Peyer's patch (tissue), 4 donors: ENCODE data around the gene EDIL3.
"Not testable (repeated sequence)": the region's sequence is repeated elsewhere in the genome, so short reads cannot be mapped to it uniquely, and the experiment has no call there.

Experiments
- POLR2A ChIP-seq, 2 donors: fragments of 450-650 bp; IDR thresholded peaks; one replicate each; pipeline ENCODE4 v1.5.1; 2017; ENCODE audit warnings: antibody characterized with exemption in 2 of 2, mild to moderate bottlenecking in 2 of 2, moderate library complexity in 2 of 2
- TF ChIP-seq, protein P1 (sequence below), 6 experiments: fragments of 450-650 bp in 4 of 6; fragments of 200-600 bp in 2 of 6; sonication (generic) in 1 of 6; IDR thresholded peaks; one replicate each; pipeline ENCODE4 v1.5.1; 2017 to 2019; ENCODE audit warnings: antibody characterized with exemption in 6 of 6, mild to moderate bottlenecking in 3 of 6, moderate library complexity in 1 of 6

DNA sequence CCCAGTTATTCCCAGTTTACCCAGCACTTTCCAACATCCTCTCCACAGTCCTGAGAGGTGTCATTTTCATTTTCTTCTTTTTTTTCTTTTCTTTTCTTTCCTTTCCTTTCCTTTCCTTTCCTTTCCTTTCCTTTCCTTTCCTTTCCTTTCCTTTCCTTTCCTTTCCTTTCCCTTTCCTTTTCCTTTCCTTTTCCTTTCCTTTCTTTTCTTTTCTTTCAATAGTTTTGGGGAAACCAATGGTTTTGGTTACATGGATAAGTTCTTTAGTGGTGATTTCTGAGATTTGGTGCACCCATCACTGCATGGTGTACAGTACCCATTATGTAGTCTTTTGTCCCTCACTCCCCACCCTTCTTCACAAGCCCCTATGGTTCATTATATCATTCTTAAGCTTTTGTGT lies 224.0 kb downstream of the EDIL3 start:
- TF ChIP-seq, protein P1, sequence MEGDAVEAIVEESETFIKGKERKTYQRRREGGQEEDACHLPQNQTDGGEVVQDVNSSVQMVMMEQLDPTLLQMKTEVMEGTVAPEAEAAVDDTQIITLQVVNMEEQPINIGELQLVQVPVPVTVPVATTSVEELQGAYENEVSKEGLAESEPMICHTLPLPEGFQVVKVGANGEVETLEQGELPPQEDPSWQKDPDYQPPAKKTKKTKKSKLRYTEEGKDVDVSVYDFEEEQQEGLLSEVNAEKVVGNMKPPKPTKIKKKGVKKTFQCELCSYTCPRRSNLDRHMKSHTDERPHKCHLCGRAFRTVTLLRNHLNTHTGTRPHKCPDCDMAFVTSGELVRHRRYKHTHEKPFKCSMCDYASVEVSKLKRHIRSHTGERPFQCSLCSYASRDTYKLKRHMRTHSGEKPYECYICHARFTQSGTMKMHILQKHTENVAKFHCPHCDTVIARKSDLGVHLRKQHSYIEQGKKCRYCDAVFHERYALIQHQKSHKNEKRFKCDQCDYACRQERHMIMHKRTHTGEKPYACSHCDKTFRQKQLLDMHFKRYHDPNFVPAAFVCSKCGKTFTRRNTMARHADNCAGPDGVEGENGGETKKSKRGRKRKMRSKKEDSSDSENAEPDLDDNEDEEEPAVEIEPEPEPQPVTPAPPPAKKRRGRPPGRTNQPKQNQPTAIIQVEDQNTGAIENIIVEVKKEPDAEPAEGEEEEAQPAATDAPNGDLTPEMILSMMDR (IDR thresholded peaks at IDR 0.05): not testable (repeated sequence)
- not testable (repeated sequence) for TF ChIP-seq POLR2A (IDR thresholded peaks at IDR 0.05)
